H1 (cell line): ENCODE data around the gene TTR. TPM values are rescaled to one million over a fixed set of nuclear protein-coding genes. Genes with fewer than 3 reads are reported as not detected.

ENCODE experiments used
- CTCF ChIA-PET: fragments of 300-600 bp; sonication (Branson Sonifier 250); formaldehyde crosslinking; loops from one replicate; lab custom pipeline; 2021; ENCODE audit not compliant: partially characterized antibody; lab: Charles Lee
- POLR2A ChIA-PET: fragments of 300-600 bp; sonication (Branson Sonifier 250); formaldehyde crosslinking; loops from one replicate; lab custom pipeline; 2021; ENCODE audit warnings: inconsistent platforms; ENCODE audit not compliant: partially characterized antibody; lab: Charles Lee
- DNase-seq, 2 experiments: peaks; one replicate each; pipeline versions ENCODE4 v3.0.0 to v3.0.0-alpha.2; 2010 to 2022; ENCODE audit warnings: low spot score in 2 of 2, low read depth in 1 of 2, mixed read lengths in 1 of 2
- FAIRE-seq: peaks from 2 replicates; lab custom pipeline; 2011; peaks lifted over from hg19 to GRCh38; lab: Jason Lieb, UNC
- H2AFZ ChIP-seq: 2 replicates; pipeline ENCODE4 v1.8.1; 2012; ENCODE audit warnings: low read length, inconsistent platforms
- H2AK5ac ChIP-seq: 2 replicates; pipeline ENCODE4 v1.6.1; 2013; ENCODE audit warnings: low read depth, low read length
- H2BK120ac ChIP-seq: replicated peaks from 2 replicates; pipeline ENCODE3; 2013; ENCODE audit warnings: low read depth, low read length, inconsistent platforms
- H2BK12ac ChIP-seq: 2 replicates; pipeline ENCODE4 v1.6.1; 2013; ENCODE audit warnings: low read depth, low read length
- H2BK15ac ChIP-seq: 2 replicates; pipeline ENCODE4 v1.6.1; 2013; ENCODE audit warnings: low read length
- H2BK20ac ChIP-seq: 2 replicates; pipeline ENCODE4 v1.6.1; 2013; ENCODE audit warnings: low read length
- H2BK5ac ChIP-seq: 2 replicates; pipeline ENCODE4 v1.6.1; 2013; ENCODE audit warnings: low read depth, low read length
- H3K14ac ChIP-seq: 2 replicates; pipeline ENCODE4 v1.6.1; 2013; ENCODE audit warnings: inconsistent platforms; ENCODE audit not compliant: insufficient read length
- H3K18ac ChIP-seq: 2 replicates; pipeline ENCODE4 v1.6.1; 2013; ENCODE audit warnings: low read length; ENCODE audit errors: extremely low read depth
- H3K23ac ChIP-seq: 2 replicates; pipeline ENCODE4 v1.6.1; 2013; ENCODE audit warnings: inconsistent platforms; ENCODE audit not compliant: insufficient read length
- H3K23me2 ChIP-seq: 2 replicates; pipeline ENCODE4 v1.6.1; 2013; ENCODE audit warnings: low read depth, low read length
- H3K27ac ChIP-seq: 2 replicates; pipeline ENCODE4 v1.6.1; 2011; ENCODE audit warnings: low read depth, low read length, inconsistent platforms
- H3K27me3 ChIP-seq, 4 experiments: replicated peaks in 1 of 4; 1 replicate in 1 of 4; 2 replicates in 3 of 4; pipeline versions ENCODE4 v1.6.1 to v1.8.1; 2011 to 2013; ENCODE audit warnings: low read length in 3 of 4, mild to moderate bottlenecking in 3 of 4, inconsistent platforms in 2 of 4, mixed read lengths in 2 of 4, moderate library complexity in 1 of 4; ENCODE audit not compliant: control insufficient read depth in 3 of 4, insufficient read depth in 3 of 4; ENCODE audit errors: extremely low read depth in 1 of 4
- H3K36me3 ChIP-seq, 4 experiments: 2 replicates each; pipeline versions ENCODE4 v1.6.1 to v1.8.1; 2011 to 2013; ENCODE audit warnings: mild to moderate bottlenecking in 4 of 4, low read length in 3 of 4, moderate library complexity in 2 of 4, control low read depth in 1 of 4, inconsistent platforms in 1 of 4; ENCODE audit not compliant: insufficient read depth in 4 of 4, control insufficient read depth in 2 of 4
- H3K4ac ChIP-seq: replicated peaks from 2 replicates; pipeline ENCODE3; 2013; ENCODE audit warnings: low read length, low read depth, mixed read lengths, inconsistent platforms; ENCODE audit not compliant: insufficient read length
- H3K4me1 ChIP-seq, 4 experiments: replicated peaks in 1 of 4; 1 replicate in 1 of 4; 2 replicates in 3 of 4; pipeline versions ENCODE4 v1.6.1 to v1.8.1; 2011 to 2013; ENCODE audit warnings: low read length in 3 of 4, inconsistent platforms in 2 of 4, mixed read lengths in 1 of 4; ENCODE audit not compliant: insufficient read depth in 4 of 4, control insufficient read depth in 3 of 4
- H3K4me2 ChIP-seq, 2 experiments: 2 replicates each; pipeline versions ENCODE4 v1.6.1 to v1.8.1; 2011 to 2013; ENCODE audit warnings: low read depth in 2 of 2, low read length in 2 of 2, control low read depth in 1 of 2, inconsistent platforms in 1 of 2, mild to moderate bottlenecking in 1 of 2; ENCODE audit not compliant: insufficient read depth in 1 of 2
- H3K4me3 ChIP-seq, 4 experiments: fragments of 200-600, 300-600 bp in 1 of 4; sonication (generic), shearing (Covaris generic), sonication (Bioruptor Twin) in 1 of 4; 2 replicates each; pipeline versions ENCODE4 v1.5.1 to v1.8.1; 2011 to 2016; ENCODE audit warnings: low read length in 4 of 4, low read depth in 3 of 4, control low read depth in 2 of 4, inconsistent platforms in 2 of 4, mild to moderate bottlenecking in 2 of 4, mixed read lengths in 1 of 4, moderate library complexity in 1 of 4; ENCODE audit not compliant: insufficient read depth in 2 of 4; ENCODE audit errors: extremely low read depth in 1 of 4
- H3K56ac ChIP-seq: replicated peaks from 2 replicates; pipeline ENCODE3; 2013; ENCODE audit warnings: low read depth, mild to moderate bottlenecking, mixed read lengths, low read length, inconsistent platforms; ENCODE audit not compliant: insufficient read length
- H3K79me1 ChIP-seq: 2 replicates; pipeline ENCODE4 v1.6.1; 2013; ENCODE audit warnings: low read depth, low read length, control low read depth
- H3K79me2 ChIP-seq, 2 experiments: 2 replicates each; pipeline versions ENCODE4 v1.6.1 to v1.8.1; 2012 to 2013; ENCODE audit warnings: low read length in 2 of 2, mild to moderate bottlenecking in 2 of 2, inconsistent platforms in 1 of 2; ENCODE audit not compliant: insufficient read depth in 2 of 2, control insufficient read depth in 1 of 2
- H3K9ac ChIP-seq, 4 experiments: replicated peaks in 1 of 4; 1 replicate in 1 of 4; 2 replicates in 3 of 4; pipeline versions ENCODE4 v1.6.1 to v1.8.1; 2011 to 2013; ENCODE audit warnings: low read depth in 3 of 4, low read length in 3 of 4, control low read depth in 2 of 4, mild to moderate bottlenecking in 2 of 4, moderate library complexity in 2 of 4, inconsistent platforms in 1 of 4; ENCODE audit errors: extremely low read depth in 1 of 4
- H3K9me3 ChIP-seq, 2 experiments: 2 replicates each; pipeline versions ENCODE4 v1.6.1 to v1.8.1; 2012 to 2013; ENCODE audit warnings: mild to moderate bottlenecking in 2 of 2, moderate library complexity in 2 of 2, control low read depth in 1 of 2, inconsistent platforms in 1 of 2, low read depth in 1 of 2, low read length in 1 of 2, mixed read lengths in 1 of 2; ENCODE audit not compliant: insufficient read depth in 2 of 2
- H4K20me1 ChIP-seq, 2 experiments: replicated peaks in 1 of 2; 2 replicates each; pipeline versions ENCODE3 to v1.8.1; 2011 to 2013; ENCODE audit warnings: inconsistent platforms in 2 of 2, low read length in 2 of 2, mild to moderate bottlenecking in 1 of 2; ENCODE audit not compliant: insufficient read depth in 2 of 2, control insufficient read depth in 1 of 2
- H4K5ac ChIP-seq: 2 replicates; pipeline ENCODE4 v1.6.1; 2013; ENCODE audit warnings: low read length, low read depth, mixed read lengths, inconsistent platforms; ENCODE audit not compliant: insufficient read length
- H4K8ac ChIP-seq: 2 replicates; pipeline ENCODE4 v1.8.0; 2013; ENCODE audit warnings: mild to moderate bottlenecking, moderate library complexity, low read length, inconsistent platforms; ENCODE audit not compliant: insufficient read depth; ENCODE audit errors: extremely low read depth
- H4K91ac ChIP-seq: replicated peaks from 2 replicates; pipeline ENCODE3; 2013; ENCODE audit warnings: low read length, mixed read lengths, inconsistent platforms; ENCODE audit not compliant: insufficient read length
- BCL11A ChIP-seq, 2 experiments: IDR thresholded peaks; one replicate each; pipeline ENCODE4 v1.6.1; 2011; ENCODE audit warnings: low read depth in 2 of 2, low read length in 2 of 2, mild to moderate bottlenecking in 2 of 2
- CREB1 ChIP-seq: IDR thresholded peaks from 2 replicates; pipeline ENCODE4 v1.6.1; 2012; ENCODE audit warnings: inconsistent platforms
- POLR2A ChIP-seq, 2 experiments: IDR thresholded peaks; 1 replicate in 1 of 2; 2 replicates in 1 of 2; pipeline ENCODE4 v1.6.1; 2011; ENCODE audit warnings: low read depth in 2 of 2, low read length in 2 of 2, mild to moderate bottlenecking in 2 of 2; ENCODE audit errors: control extremely low read depth in 1 of 2
- SIX5 ChIP-seq: IDR thresholded peaks from 2 replicates; pipeline ENCODE4 v1.6.1; 2011; ENCODE audit warnings: mild to moderate bottlenecking, low read depth, low read length
- TBP ChIP-seq: IDR thresholded peaks from 2 replicates; pipeline ENCODE4 v1.6.1; 2011; ENCODE audit warnings: low read depth, low read length, improper control_type of control experiment
- WGBS, 2 experiments: shearing (Covaris generic) in 1 of 2; methylation state at CpG; one replicate each; pipeline versions ENCODE4 v1.1.6 to v1.1.7; 2013 to 2015; ENCODE audit warnings: low lambda C conversion rate in 2 of 2, mixed read lengths in 2 of 2, inconsistent platforms in 1 of 2, low coverage in 1 of 2, missing lambda C conversion rate in 1 of 2; ENCODE audit not compliant: insufficient replicate concordance in 2 of 2, insufficient coverage in 1 of 2, insufficient read length in 1 of 2; ENCODE audit errors: extremely low coverage in 1 of 2, missing lambda C conversion rate in 1 of 2; 5-methylcytosine and 5-hydroxymethylcytosine counted together
- polyA plus RNA-seq, 7 experiments: library from polyadenylated mRNA; depleted of rRNA in 3 of 7; stranded (reverse) in 5 of 7; unstranded in 2 of 7; fragments of >200 nt in 5 of 7; fragments of 200-250 nt in 2 of 7; gene quantifications; 1 replicate in 5 of 7; 2 replicates in 1 of 7; 4 replicates in 1 of 7; pipeline versions ENCODE4 v1.2.1 to v1.2.3, GENCODE V29; 2011 to 2013; ENCODE audit warnings: missing spikeins in 2 of 7, mixed read lengths in 2 of 7
- total RNA-seq: library from RNA; stranded (reverse); fragmentation: NEBNext Ultra II Directional; extraction: Animal tissue kit (Norgen Biotek cat#: 25700); gene quantifications from 2 replicates; pipeline ENCODE4 v1.2.1, GENCODE V29; 2021

The TTR gene
- total and polyA plus RNA-seq, 2 of the 8 experiments (the other 6 are each of a cell fraction or from before 2014, with no cell fraction given) = not detected

DNA sequence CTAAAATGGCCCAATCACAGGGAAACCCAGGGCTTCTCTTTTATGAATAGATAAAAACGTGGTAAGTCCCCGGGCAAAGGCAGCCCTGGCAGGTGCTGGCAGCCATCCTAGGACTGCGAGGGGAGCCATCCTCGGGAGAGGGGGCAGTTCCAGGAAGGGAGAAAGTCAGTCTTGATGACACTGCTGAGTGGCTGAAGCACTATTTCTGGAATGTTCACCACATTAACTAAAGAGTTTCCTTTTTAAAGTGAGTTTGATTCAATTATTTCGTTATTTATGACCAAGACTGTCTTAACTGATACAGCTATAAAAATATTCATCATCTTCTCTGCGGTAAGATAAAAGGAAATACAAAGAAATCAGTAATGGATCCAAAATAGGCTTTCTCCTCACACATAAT is 20.4 kb downstream of the TTR start:
- Histone ChIP-seq H2BK5ac (no peak overlapping the region), H3K56ac (no peak overlapping the region), H2BK20ac (no peak overlapping the region), H3K9me3 (no peaks in the 10 kb centered on the region), H3K18ac (no peak overlapping the region), H3K79me2 (no peaks in the 10 kb centered on the region), H3K4me2 (no peak overlapping the region), H4K5ac (no peak overlapping the region), H3K9ac (no peak overlapping the region), H3K23me2 (no peaks in the 10 kb centered on the region), H2BK12ac (no peak overlapping the region), H3K4me3 (no peak overlapping the region), H3K14ac (no peak overlapping the region), H3K79me1 (no peaks in the 10 kb centered on the region), H4K91ac (no peak overlapping the region), H3K27me3 (no peaks in the 10 kb centered on the region), H3K23ac (no peak overlapping the region), H3K36me3 (no peaks in the 10 kb centered on the region), H2BK15ac (no peak overlapping the region), H3K4me1 (peaks cover 0 to 6% (median 3%) of the 10 kb centered on the region in 4 experiments; a peak in 4 of 7 replicates), H4K20me1 (no peaks in the 10 kb centered on the region), H4K8ac (no peak overlapping the region), H3K4ac (no peak overlapping the region), H2AFZ (no peak overlapping the region), H2AK5ac (no peak overlapping the region), H3K27ac (no peak overlapping the region), H2BK120ac (no peak overlapping the region)
- 80% methylated on average over 6 of the region's 6 CpGs; no CpG with 5 or more reads in 1 of the 2 experiments for WGBS, 2 experiments
- TF ChIP-seq POLR2A (IDR thresholded peaks at IDR 0.05; ENCODE audit: control extremely low read depth in 1 of 2, low read depth in 2 of 2, low read length in 2 of 2) (no peak), TBP (no peak), CREB1 (no peak), BCL11A (IDR thresholded peaks at IDR 0.05; ENCODE audit: low read depth in 2 of 2, low read length in 2 of 2) (no peak), SIX5 (no peak)
- ChIA-PET POLR2A (no interaction called here), CTCF (interaction anchor here (0.6 to 2.9 kb wide), 12 partner anchors 14 to 474 kb away, joined by 3 to 16 read pairs (median 6); no protein-coding TSS in a partner anchor)
- DNase-seq = no peak
- FAIRE-seq = no peak
